Measurements from ENCODE around the gene FADS1. TPM values are rescaled to one million over a fixed set of nuclear protein-coding genes. Genes with fewer than 3 reads are reported as not detected.
A peak's percentile ranks its signal among the peaks of the same experiment; 100 is the strongest.

FADS1 gene
- total RNA-seq, 1 experiment from 2014 or later = 150 TPM

- intact Hi-C loops (cut with micrococcal nuclease; ENCODE audit: unreplicated experiment) = loop anchor here (5.0 to 10.0 kb wide), 3 partner anchors 47 to 328 kb away; partner anchors contain the start of gene INCENP
- H3K36me3 ChIP-seq (ENCODE audit: low read depth) = peaks cover 12% of the 10 kb centered on the region
- H4K20me1 ChIP-seq (ENCODE audit: insufficient read depth) = no peaks in the 10 kb centered on the region; the same call in 1 of the 2 replicates
- peaks cover 26% of the 10 kb centered on the region; the same call in 1 of the 2 replicates for H3F3A ChIP-seq (ENCODE audit: insufficient read depth, low read depth)
- no TSS peak for BruUV-seq (replicated peaks)
- TF ChIP-seq EZH2 (IDR thresholded peaks at IDR 0.05; ENCODE audit: low read depth) = no peak
- TF ChIP-seq, protein P1, sequence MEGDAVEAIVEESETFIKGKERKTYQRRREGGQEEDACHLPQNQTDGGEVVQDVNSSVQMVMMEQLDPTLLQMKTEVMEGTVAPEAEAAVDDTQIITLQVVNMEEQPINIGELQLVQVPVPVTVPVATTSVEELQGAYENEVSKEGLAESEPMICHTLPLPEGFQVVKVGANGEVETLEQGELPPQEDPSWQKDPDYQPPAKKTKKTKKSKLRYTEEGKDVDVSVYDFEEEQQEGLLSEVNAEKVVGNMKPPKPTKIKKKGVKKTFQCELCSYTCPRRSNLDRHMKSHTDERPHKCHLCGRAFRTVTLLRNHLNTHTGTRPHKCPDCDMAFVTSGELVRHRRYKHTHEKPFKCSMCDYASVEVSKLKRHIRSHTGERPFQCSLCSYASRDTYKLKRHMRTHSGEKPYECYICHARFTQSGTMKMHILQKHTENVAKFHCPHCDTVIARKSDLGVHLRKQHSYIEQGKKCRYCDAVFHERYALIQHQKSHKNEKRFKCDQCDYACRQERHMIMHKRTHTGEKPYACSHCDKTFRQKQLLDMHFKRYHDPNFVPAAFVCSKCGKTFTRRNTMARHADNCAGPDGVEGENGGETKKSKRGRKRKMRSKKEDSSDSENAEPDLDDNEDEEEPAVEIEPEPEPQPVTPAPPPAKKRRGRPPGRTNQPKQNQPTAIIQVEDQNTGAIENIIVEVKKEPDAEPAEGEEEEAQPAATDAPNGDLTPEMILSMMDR (conservative IDR thresholded peaks at IDR 0.05) = no peak
- H3K9me2 ChIP-seq (ENCODE audit: insufficient read depth) = no peaks in the 10 kb centered on the region
- H3K27ac ChIP-seq = no peak overlapping the region
- peaks cover 20% of the 10 kb centered on the region for H3K4me1 ChIP-seq (replicated peaks; ENCODE audit: insufficient read depth)
- no peaks in the 10 kb centered on the region for H3K9me3 ChIP-seq (ENCODE audit: insufficient read depth, low read depth)
- H3K4me3 ChIP-seq = no peak overlapping the region
- H3K27me3 ChIP-seq (ENCODE audit: insufficient read depth, low read depth) = no peaks in the 10 kb centered on the region
- no peak overlapping the region for H2AFZ ChIP-seq
- no peak for DNase-seq
- ChIA-PET CTCF (no interaction called here), POLR2A (ENCODE audit: unreplicated experiment) (interaction anchor here (0.7 kb wide), 1 partner anchor 21 kb away, joined by 5 read pairs; no protein-coding TSS in a partner anchor)
- peak overlapping the region; percentile 33 for H3K4me2 ChIP-seq
- peaks cover 80% of the 10 kb centered on the region for H3K79me2 ChIP-seq (ENCODE audit: low read depth)
Measured at GRCh38 chr11:61794579-61794978, 22.2 kb downstream of the FADS1 start.

- no peaks in the 10 kb centered on the region for H3K27me3 ChIP-seq (ENCODE audit: insufficient read depth, low read depth)
- peak overlapping the region; percentile 72 for H3K4me3 ChIP-seq
- peaks cover 85% of the 10 kb centered on the region for H3K79me2 ChIP-seq (ENCODE audit: low read depth)
- H4K20me1 ChIP-seq (ENCODE audit: insufficient read depth) = no peaks in the 10 kb centered on the region; the same call in 1 of the 2 replicates
- peak overlapping the region; percentile 95 for H3K4me2 ChIP-seq
- intact Hi-C loops (cut with micrococcal nuclease; ENCODE audit: unreplicated experiment) = loop anchor here (5.0 to 10.0 kb wide), 3 partner anchors 47 to 328 kb away; partner anchors contain the start of gene INCENP
- TF ChIP-seq, protein P1 (conservative IDR thresholded peaks at IDR 0.05) = no peak
- TF ChIP-seq EZH2 (IDR thresholded peaks at IDR 0.05; ENCODE audit: low read depth) = no peak
- CTCF ChIA-PET = interaction anchor here (0.6 kb wide), 2 partner anchors 267 to 350 kb away, joined by 3 to 6 read pairs; no protein-coding TSS in a partner anchor
- peaks cover 20% of the 10 kb centered on the region; the same call in 1 of the 2 replicates for H3F3A ChIP-seq (ENCODE audit: insufficient read depth, low read depth)
- H3K9me2 ChIP-seq (ENCODE audit: insufficient read depth) = no peaks in the 10 kb centered on the region
- H2AFZ ChIP-seq = no peak overlapping the region; the same call in 1 of the 2 replicates
- peaks cover 20% of the 10 kb centered on the region for H3K36me3 ChIP-seq (ENCODE audit: low read depth)
- H3K27ac ChIP-seq = no peak overlapping the region
- POLR2A ChIA-PET (ENCODE audit: unreplicated experiment) = interaction anchor here (0.7 kb wide), 2 partner anchors 12 to 22 kb away, joined by 5 to 8 read pairs; no protein-coding TSS in a partner anchor
- DNase-seq = no peak
- H3K4me1 ChIP-seq (replicated peaks; ENCODE audit: insufficient read depth) = peaks cover 20% of the 10 kb centered on the region
- no TSS peak for BruUV-seq (replicated peaks)
- H3K9me3 ChIP-seq (ENCODE audit: insufficient read depth, low read depth) = no peaks in the 10 kb centered on the region
Measured at GRCh38 chr11:61793829-61794204, 23.0 kb downstream of the FADS1 start.

GRCh38 chr11:61793083-61793828, 23.5 kb downstream of the FADS1 start:
- Histone ChIP-seq H3K27me3 (ENCODE audit: insufficient read depth, low read depth) (no peaks in the 10 kb centered on the region), H3K79me2 (ENCODE audit: low read depth) (peaks cover 80% of the 10 kb centered on the region), H3F3A (ENCODE audit: insufficient read depth, low read depth) (peaks cover 15% of the 10 kb centered on the region; the same call in 1 of the 2 replicates), H3K4me2 (peak overlapping the region; percentile 95), H3K27ac (peak overlapping the region; percentile 81), H4K20me1 (ENCODE audit: insufficient read depth) (no peaks in the 10 kb centered on the region; the same call in 1 of the 2 replicates), H3K9me2 (ENCODE audit: insufficient read depth) (no peaks in the 10 kb centered on the region), H3K4me1 (replicated peaks; ENCODE audit: insufficient read depth) (peaks cover 20% of the 10 kb centered on the region), H2AFZ (peak overlapping the region; percentile 84), H3K9me3 (ENCODE audit: insufficient read depth, low read depth) (no peaks in the 10 kb centered on the region), H3K36me3 (ENCODE audit: low read depth) (peaks cover 24% of the 10 kb centered on the region), H3K4me3 (peak overlapping the region; percentile 72)
- intact Hi-C loops (cut with micrococcal nuclease; ENCODE audit: unreplicated experiment) = loop anchor here (5.0 to 10.0 kb wide), 3 partner anchors 46 to 329 kb away; partner anchors contain the start of gene INCENP
- BruUV-seq (replicated peaks) = TSS peak; percentile 46
- no peak for DNase-seq
- TF ChIP-seq, protein P1 (conservative IDR thresholded peaks at IDR 0.05) = no peak
- no peak for TF ChIP-seq EZH2 (IDR thresholded peaks at IDR 0.05; ENCODE audit: low read depth)
- POLR2A ChIA-PET (ENCODE audit: unreplicated experiment) = interaction anchor here (0.6 to 1.0 kb wide), 6 partner anchors 12 to 884 kb away, joined by 3 to 8 read pairs (median 6); partner anchors contain the start of genes FADS2 and INCENP
- CTCF ChIA-PET = interaction anchor here (0.6 kb wide), 1 partner anchor 351 kb away, joined by 3 read pairs; no protein-coding TSS in a partner anchor

Measured in PC-9 (cell line).